Activated T-helper 9 cell treated with anti-CD3 and anti-CD28 coated beads, Interleukin-2, amount 50 U/mL, for 16 hours (primary cell): ENCODE results near the gene CHAF1A.

Source experiments
- DNase-seq: peaks from one replicate; pipeline ENCODE4 v3.0.0-alpha.2; 2020; ENCODE audit warnings: low read depth

The CHAF1A gene

DNA sequence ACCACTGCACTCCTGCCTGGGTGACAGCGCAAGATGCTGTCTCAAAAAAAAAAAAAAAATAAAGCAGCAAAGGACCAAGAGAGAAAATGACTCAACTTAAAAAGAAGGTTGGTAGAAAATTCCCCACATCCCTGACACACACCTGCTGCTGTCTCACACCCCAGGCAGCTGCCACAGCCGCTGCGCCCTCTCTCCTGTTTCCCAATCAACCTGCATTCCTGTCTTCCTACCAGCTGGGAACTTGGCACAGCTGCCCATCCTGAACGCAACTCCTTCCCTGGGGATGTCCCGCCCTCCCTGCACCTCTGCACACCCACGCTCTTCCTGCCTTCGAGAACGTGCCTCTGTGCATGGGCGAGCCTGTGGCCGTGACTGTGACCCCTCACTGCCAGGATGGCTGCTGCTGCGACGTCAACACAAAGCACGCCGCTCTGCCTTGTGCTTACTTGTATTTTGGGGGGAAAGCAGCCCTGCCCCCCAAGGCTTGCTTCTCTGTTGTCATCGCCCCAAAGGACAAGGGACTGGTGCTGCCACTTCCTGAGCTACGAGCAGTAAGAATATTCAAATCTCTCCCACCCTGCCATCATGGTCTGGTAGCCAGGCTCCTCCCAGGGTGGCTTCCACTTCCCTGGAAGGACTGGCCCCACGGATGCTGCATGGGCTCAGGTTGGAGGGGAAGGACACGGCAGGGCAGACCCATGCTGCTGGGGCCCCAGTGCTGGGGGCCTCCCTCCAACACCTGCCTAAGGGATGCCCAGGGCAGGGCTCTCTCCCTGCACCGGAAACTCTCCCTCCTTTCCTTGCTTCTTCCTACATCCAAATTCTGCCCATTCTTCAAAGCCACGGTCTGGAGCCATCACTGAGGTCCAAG, 22.8 kb upstream of the CHAF1A start:
- DNase-seq, result no peak

DNA sequence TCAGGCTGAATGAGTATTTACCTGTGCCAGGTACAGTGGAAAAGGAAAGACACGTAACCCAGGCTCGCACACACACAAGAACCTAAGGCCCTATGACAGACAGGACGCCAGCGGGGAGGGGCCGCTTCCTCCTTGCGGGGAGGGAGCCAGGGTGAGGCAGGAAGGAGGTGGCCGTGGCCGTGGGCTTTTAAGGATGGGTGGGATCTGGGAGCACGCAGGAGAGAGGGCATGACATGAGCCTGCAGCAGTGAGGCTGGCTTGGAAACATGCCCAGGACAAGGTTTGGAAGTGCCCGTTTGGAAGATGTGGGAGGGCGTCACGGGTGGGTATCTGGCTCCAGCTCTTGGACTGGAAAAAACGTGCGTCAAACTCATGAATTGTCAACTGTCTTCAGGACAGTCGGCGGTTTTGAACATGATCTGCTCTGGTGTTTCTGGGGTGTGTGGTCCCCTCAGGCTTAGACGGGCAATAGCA, 22.1 kb upstream of the CHAF1A start:
- DNase-seq, result peak; percentile 37

DNA sequence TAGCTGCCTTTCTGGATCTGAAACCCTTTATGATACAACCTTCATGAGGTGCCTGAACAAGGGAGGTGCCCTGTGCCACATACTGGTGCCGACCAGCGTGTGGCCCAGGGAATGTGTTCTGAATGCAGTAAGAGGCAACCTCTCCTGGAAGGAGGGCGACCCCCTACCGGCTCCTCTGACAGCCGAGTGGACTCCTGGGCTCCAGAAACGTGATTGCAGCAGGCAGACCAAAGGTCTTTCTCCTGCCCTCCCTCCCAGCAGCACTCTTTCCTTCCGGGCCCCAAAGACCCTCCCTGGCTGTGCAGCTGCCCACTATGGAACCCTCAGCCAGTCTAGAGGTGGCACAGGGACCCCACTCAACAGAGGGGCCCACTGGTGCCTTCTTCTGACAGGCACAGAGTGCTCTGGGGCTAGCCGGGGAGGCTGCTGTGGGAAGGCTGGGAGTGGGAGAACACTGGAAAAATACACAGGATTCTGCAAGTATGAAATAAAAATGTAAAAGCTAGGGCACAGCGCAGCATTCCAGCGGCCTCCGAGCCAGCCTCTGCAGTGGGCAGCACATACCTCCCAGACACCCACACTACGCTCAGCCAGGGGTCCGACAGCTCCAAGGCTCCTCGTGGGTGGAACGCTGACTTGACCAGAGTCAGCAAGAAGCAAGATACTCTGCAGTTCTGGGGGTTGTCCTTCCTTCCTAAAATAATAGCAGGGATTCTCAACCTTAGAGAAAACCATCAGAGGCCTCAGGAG, 17.0 kb upstream of the CHAF1A start:
- no peak for DNase-seq

DNA sequence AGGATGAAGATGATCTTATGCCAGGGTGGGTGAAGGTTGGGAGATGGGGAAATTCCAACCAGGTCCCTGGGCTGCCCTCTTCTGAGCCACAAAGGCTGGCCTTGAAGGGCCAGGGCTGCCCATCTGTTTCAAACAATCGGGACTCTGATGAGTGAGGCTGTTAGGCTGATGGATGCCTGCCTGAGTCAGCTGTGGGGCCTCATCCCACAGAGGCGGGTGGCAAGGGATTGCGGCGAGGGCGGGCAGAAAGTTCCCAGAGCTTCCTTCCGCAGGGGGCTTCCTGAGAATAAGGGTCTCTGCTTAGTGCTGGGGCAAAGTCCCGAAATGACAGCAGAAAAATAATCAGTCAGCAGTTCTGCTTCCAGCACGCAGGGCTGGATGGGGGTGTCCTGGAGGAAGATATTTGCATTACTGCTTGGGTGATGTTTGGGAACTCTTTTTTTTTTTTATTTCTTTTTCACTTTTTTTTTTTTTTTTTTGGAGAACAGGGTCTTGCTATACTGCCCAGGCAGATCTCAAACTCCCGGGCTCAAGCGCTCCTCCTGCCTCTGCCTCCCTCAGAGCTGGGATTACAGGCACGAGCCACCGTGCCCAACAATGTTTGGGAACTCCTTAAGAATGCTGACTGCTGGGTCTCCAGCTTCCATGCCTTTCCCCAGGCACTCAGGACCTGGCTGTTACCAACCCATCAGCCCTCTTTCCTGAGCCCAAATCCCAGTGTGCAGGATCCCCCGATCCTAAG, 16.2 kb upstream of the CHAF1A start:
- DNase-seq, result no peak

GRCh38 chr19:4388337-4389063, 13.9 kb upstream of the CHAF1A start:
- DNase-seq, result no peak

DNA sequence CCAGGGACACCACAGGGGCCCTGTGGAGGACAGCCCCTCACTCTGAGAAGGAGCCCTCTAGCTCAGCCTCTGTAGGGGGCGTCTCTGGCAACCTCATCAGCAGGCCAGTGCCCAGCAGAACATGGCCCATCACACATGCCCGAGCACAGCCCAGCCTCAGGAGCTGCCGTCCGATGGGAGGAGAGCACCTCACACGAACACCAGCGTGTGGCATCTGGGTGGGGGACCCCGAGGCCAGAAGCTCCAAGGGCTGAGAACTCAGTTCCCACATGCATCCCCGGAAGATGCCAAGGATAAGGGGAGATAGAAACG, 13.4 kb upstream of the CHAF1A start:
- DNase-seq, result no peak

GRCh38 chr19:4389511-4390016, 12.9 kb upstream of the CHAF1A start:
- no peak for DNase-seq

DNA sequence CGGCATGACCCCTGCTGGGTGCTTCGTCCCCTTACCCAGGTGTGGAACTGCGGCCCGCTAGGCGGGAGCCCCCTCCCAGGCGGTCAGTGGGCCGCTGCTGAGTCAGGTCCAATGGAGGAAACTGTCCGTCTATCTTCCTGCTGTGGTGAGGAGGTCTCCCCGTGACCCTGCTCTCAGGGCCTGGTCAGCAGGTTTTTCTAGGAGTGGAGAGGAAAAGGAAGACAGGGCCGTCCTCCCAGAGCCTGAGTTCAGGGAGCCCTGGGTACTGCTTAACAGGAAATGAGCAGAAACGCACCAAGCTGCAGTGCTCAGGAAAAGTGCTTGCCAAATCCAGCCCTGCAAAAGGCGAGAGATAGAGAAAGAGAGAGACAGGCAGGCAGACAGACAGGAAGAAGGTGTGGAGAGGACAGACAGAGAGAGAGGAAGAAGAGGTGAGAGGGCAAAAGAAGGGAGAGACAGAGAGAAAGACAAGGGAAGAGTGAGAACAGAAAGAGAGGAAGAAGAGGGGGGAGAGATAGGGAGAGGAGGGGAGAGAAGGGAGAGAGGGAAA, 12.3 kb upstream of the CHAF1A start:
- DNase-seq, result no peak

- no peak for DNase-seq
Measured at GRCh38 chr19:4390567-4391305, 11.7 kb upstream of the CHAF1A start.

DNA sequence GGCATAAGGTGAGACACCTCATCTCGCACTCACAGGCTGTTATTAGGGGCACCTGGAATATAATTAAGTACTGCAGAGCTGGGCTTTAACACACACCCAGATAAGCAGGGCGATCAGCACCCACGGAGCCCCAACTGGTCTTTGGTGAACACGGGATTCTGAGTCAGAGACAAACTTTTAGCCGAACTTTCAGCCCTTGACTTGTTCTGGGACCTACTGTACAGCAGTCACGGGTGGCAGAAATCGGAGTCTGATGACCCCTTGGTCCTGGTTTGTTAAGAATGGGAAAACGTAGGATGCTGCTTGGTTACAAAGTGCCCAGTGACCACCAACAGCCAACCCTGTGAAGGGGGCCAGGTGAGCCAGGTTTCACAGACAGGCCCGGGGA, 11.1 kb upstream of the CHAF1A start:
- DNase-seq, result no peak

DNA sequence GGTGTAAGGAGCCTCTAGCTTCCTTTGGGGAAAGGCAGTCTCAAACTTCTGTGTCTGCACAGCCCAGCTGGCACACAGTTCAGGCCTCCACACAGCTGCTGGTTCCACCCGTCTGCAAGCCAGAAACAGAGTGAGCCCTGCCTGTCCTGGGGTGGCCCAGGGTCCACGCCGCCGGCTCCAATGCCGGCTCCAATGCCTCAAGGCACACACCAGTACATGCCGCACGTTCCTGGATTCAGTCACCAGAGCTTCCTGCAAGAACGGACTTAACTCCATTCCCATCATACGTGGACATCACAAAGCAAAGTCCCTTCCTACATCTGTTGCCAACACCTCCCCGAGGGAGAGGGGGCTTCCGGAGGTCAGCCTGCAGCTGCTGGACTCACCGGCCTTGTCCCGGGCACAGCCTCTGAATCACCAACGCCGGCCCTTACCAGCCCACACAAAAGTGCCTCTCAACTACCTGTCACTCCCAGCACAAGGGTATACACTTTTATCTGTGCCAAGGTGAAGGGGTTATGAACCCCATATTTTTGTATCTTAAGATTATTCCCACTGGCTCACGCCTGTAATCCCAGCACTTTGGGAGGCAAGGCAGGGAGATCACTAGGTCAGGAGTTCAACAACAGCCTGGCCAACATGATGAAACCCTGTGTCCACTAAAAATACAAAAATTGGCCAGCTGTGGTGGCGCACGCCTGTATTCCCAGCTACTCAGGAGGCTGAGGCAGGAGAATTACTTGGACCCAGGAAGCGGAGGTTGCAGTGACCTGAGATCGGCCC, 10.5 kb upstream of the CHAF1A start:
- no peak for DNase-seq

GRCh38 chr19:4393947-4394590, 8.4 kb upstream of the CHAF1A start:
- no peak for DNase-seq

- no peak for DNase-seq
Measured at GRCh38 chr19:4396949-4397783, 5.3 kb upstream of the CHAF1A start.

- no peak for DNase-seq
Measured at GRCh38 chr19:4399812-4400134, 2.7 kb upstream of the CHAF1A start.

DNA sequence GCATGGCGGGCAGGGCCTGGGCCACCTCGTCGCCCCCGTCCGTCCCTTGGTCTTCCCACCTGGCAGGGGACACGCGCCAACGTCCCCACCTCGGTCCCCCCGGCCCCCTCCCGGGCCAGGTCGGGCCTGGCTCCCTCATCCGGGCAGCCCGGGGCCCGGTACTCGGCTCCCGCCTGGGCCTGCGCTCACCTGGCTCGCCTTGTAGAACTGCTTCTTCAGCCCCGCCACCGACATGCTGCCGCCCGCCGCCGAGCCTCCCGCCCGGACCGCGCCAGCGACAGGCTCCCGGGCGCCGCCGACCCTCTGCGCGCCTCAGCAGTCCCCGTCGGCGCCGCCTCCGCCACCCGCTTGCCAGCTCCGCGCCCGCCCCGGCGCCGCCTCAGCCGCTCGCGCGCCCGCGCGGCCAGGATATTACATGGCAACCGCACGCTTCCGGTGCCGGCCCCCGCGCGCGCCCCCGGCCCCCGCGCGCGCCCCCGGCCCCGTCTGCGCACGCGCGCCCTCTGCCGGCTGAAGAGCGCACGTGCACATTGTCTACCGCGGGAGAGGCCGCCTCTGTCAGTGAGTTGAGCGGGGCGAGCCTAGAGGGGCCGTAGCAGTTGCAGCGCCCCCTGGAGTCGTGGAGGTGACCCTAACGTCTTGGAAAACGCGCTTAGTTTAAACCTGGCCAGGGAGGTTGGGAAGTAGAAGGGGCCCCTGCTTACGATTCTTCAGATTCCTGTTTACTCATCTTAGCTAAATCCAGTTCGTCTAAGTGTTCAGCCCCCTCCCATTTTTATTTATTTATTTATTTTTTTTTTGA, 2.1 kb upstream of the CHAF1A start, which contains the start of gene SH3GL1:
Gene SH3GL1 (minus strand): TSS at position 413 of the 802 bp plus-strand sequence. CDS start 179 bp downstream, at position 234.
- peak; percentile 88 for DNase-seq

DNA sequence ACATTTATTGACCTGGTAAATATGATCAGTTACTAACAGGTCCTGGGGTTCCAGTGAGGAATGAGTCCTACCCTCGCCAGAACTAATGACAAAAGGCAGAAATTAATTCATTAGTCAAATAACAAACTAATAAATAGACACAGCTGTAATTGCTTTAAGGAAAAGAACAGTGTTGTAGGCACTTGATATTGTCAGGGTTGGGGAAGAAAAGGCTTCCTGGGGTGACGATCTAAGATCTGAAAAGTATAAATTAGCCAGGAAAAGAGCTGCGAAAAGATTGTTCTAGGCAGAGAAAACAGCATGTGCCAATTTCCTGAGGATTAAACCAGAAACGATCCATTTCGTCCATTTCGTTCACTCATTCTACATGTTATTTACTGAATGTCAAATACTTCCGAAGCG, 670 bp upstream of the CHAF1A start:
- no peak for DNase-seq

DNA sequence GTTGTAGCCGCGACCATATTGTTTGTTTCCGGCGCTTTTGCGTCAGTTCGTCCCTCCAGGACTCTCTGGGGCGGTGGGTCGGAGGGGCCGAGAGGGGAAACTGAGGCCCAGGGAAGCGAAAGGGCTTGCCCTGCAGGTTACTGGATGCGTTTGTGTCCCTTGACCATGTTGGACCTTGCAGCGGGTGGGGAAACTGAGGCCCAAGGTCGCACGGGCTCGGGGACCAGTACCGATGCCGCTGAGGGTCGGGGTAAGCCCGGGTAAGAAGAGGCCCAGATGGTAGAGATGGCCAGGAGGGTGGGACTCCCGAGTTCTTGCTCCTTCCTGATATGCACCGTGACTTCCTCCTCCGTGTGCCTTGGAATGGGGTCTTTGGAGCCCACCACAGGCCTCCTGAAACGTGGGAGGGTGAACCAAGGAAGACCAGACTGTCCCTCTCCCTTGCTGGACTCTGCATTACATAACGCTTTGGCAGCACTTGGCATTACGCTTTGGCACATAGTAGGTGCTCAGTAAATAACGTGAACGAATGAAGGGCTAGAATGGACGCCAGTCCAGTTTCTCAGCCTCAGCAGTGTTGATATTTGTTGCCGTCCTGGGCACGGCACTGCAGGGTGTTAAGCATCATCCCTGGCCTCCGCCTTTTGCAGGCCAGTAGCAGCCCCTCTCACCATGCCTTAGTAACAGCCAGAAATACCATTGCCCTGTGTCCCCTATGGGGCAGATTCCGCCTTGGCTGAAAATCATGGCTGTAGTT, 743 bp downstream of the CHAF1A start:
- DNase-seq, result no peak
